ENCODE data around the gene NAIF1. TPM values are rescaled to one million over a fixed set of nuclear protein-coding genes. Genes with fewer than 3 reads are reported as not detected.
A peak's percentile ranks its signal among the peaks of the same experiment; 100 is the strongest.

NAIF1 gene
- total and polyA plus RNA-seq, 10 of the 15 experiments (the other 5 are each of a cell fraction or from before 2014, with no cell fraction given) = 2.4 to 14.2 (median 7.1) TPM

GRCh38 chr9:128026255-128026772 is 40.8 kb downstream of the NAIF1 start (continued):
- TF ChIP-seq, protein P1, sequence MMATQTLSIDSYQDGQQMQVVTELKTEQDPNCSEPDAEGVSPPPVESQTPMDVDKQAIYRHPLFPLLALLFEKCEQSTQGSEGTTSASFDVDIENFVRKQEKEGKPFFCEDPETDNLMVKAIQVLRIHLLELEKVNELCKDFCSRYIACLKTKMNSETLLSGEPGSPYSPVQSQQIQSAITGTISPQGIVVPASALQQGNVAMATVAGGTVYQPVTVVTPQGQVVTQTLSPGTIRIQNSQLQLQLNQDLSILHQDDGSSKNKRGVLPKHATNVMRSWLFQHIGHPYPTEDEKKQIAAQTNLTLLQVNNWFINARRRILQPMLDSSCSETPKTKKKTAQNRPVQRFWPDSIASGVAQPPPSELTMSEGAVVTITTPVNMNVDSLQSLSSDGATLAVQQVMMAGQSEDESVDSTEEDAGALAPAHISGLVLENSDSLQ (IDR thresholded peaks at IDR 0.05) = peak; percentile 73
- TF ChIP-seq USF1 (IDR thresholded peaks at IDR 0.05; ENCODE audit: borderline replicate concordance, extremely low read length, insufficient read depth, low read depth, low read length) (no peak), E4F1 (IDR thresholded peaks at IDR 0.05; ENCODE audit: borderline replicate concordance, partially characterized antibody) (no peak), TCF3 (IDR thresholded peaks at IDR 0.05; ENCODE audit: borderline replicate concordance, insufficient read depth, low read depth, low read length) (no peak), ETV6 (conservative IDR thresholded peaks at IDR 0.05 in 1 of 2, IDR thresholded peaks at IDR 0.05 in 1 of 2; ENCODE audit: borderline replicate concordance in 1 of 2, low read depth in 1 of 2) (0 out of 4 replicates have a peak, but pooled peaks of 1 of the 2 experiments have one; percentile 48), MYC (IDR thresholded peaks at IDR 0.05; ENCODE audit: insufficient read depth, insufficient read length, insufficient replicate concordance, low read length, severe bottlenecking) (no peak), BACH1 (IDR thresholded peaks at IDR 0.05; ENCODE audit: borderline replicate concordance) (no peak; the same call in 1 of the 2 replicates), FOXK2 (IDR thresholded peaks at IDR 0.05) (no peak), HDAC6 (IDR thresholded peaks at IDR 0.05; ENCODE audit: unreplicated experiment) (no peak), CTCF (IDR thresholded peaks at IDR 0.05 in 2 of 3, conservative IDR thresholded peaks at IDR 0.05 in 1 of 3; ENCODE audit: control insufficient read depth in 2 of 3, extremely low read depth in 1 of 3, insufficient read depth in 1 of 3, low read depth in 3 of 3, low read length in 3 of 3) (no peak), SUZ12 (IDR thresholded peaks at IDR 0.05; ENCODE audit: unreplicated experiment) (no peak), ZNF384 (IDR thresholded peaks at IDR 0.05; ENCODE audit: borderline replicate concordance, low read depth, low read length) (no peak), HCFC1 (IDR thresholded peaks at IDR 0.05; ENCODE audit: low read length) (peak; percentile 40; the same call in 1 of the 2 replicates), IKZF2 (IDR thresholded peaks at IDR 0.05) (peak in 1 of 2 experiments; percentile 28; a peak in 2 of 4 replicates), RAD51 (IDR thresholded peaks at IDR 0.05) (peak; percentile 61), SIN3A (IDR thresholded peaks at IDR 0.05; ENCODE audit: low read depth, low read length) (no peak), NFYB (IDR thresholded peaks at IDR 0.05; ENCODE audit: insufficient read depth, low read depth, low read length) (no peak), NFXL1 (IDR thresholded peaks at IDR 0.05; ENCODE audit: borderline replicate concordance) (peak; percentile 85; the same call in 1 of the 2 replicates), HDGF (IDR thresholded peaks at IDR 0.05) (no peak), JUNB (IDR thresholded peaks at IDR 0.05) (no peak), CEBPB (IDR thresholded peaks at IDR 0.05; ENCODE audit: borderline replicate concordance in 1 of 2, low read depth in 2 of 2, low read length in 2 of 2) (no peak)
